ENCODE measurements around the gene SLCO2A1. TPM values are rescaled to one million over a fixed set of nuclear protein-coding genes. Genes with fewer than 3 reads are reported as not detected.

Gene SLCO2A1
- total RNA-seq, 1 donor: under 0.01 TPM

DNA sequence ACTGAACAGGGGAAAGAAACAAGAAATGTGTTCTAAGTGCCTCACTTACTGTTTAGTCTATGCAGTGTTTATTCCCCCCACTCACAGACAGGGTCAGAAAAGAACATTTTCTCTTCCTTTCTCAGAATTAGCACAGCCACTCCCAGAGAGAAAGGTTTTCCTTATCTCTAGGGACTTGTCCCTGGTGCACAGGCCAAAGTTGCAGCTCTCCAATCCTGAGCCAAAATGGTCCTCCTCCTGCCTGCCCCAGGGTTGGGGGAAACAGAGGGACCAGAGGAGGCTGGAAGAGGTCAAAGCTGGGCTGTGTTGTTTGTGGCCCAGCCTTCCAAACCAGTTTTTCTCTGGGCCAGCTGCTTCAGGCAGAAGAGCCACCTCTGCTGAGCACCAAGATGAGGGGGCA lies 146.1 kb downstream of the SLCO2A1 start:
- H3K4me3 ChIP-seq (ENCODE audit: low read depth, low read length): no peak overlapping the region
- TF ChIP-seq, protein P1, sequence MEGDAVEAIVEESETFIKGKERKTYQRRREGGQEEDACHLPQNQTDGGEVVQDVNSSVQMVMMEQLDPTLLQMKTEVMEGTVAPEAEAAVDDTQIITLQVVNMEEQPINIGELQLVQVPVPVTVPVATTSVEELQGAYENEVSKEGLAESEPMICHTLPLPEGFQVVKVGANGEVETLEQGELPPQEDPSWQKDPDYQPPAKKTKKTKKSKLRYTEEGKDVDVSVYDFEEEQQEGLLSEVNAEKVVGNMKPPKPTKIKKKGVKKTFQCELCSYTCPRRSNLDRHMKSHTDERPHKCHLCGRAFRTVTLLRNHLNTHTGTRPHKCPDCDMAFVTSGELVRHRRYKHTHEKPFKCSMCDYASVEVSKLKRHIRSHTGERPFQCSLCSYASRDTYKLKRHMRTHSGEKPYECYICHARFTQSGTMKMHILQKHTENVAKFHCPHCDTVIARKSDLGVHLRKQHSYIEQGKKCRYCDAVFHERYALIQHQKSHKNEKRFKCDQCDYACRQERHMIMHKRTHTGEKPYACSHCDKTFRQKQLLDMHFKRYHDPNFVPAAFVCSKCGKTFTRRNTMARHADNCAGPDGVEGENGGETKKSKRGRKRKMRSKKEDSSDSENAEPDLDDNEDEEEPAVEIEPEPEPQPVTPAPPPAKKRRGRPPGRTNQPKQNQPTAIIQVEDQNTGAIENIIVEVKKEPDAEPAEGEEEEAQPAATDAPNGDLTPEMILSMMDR (IDR thresholded peaks at IDR 0.05; ENCODE audit: insufficient read depth, low read length): no peak
- DNase-seq (ENCODE audit: low read depth): no peak

DNA sequence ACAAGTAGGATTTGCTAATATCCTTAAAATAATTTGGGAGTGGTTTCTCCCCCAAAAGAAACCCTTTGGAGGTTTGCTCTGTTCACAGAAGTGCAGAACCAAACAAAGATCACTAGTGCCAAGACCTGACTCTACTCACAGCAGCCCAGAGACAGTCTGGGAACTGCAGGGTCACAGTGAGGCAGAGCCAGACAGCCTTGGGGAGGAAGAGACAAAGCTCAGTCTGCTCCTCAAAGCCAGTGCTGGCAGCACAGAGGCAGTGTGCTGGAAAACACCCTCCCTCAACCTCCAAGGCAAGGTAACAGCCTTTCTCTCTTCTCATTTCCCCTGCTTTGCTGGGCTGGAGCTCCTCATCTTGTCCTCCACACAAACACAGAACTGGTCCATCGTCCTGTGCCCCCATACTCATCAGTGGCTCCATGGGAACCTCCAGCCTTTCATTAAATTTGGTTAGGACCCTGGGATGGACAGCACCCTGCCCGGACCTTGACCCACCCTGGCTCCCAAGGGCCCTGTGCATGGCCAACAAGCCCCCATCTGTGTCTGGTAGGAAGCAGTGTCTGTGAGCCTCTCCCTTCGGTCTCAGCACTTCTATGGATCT lies 146.6 kb downstream of the SLCO2A1 start:
- H3K4me3 ChIP-seq (ENCODE audit: low read depth, low read length): no peak overlapping the region
- TF ChIP-seq, protein P1 (IDR thresholded peaks at IDR 0.05; ENCODE audit: insufficient read depth, low read length): no peak
- no peak for DNase-seq (ENCODE audit: low read depth)

DNA sequence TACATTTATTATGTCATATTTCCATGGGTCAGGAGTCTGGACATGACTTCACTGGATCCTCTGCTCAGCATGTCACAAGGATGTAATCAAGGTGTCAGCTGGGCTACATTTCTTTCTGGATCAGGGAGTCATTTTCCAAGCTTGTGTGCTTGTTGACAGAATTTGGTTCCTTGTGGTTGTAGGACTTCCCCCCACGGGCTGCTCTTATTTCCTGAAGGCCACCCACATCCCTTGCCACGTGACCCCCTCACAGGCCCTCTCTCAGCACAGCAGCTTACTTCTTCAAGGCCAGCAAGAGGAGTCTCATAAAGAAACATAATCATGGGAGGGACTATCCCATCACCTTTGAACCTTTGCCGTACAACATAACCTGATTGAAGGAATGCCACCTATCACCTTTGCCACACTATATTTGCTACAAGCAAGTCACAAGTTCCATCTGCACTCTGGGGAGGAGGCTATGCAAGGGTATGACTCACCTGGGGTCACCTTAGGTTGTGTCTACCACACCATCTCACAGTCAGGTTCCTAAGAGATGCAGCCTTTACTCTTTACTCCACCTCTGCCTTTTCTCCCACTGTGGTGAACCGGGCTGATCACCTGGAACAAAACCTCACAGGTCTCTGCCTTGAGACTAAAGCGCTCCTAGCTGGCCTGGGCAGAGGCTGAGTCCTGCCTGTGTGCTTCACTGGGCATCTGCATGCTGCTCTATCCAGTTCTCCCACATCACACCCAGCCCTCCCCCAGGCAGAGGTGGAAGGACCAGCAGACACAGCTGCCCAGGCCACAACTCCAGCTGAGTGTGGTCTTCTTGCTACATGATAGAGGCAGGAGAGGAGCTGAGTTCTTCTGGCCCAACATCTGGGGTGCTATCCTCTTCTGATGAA lies 147.5 kb downstream of the SLCO2A1 start:
- TF ChIP-seq, protein P1 (IDR thresholded peaks at IDR 0.05; ENCODE audit: insufficient read depth, low read length): no peak
- DNase-seq (ENCODE audit: low read depth): no peak
- H3K4me3 ChIP-seq (ENCODE audit: low read depth, low read length): no peak overlapping the region

DNA sequence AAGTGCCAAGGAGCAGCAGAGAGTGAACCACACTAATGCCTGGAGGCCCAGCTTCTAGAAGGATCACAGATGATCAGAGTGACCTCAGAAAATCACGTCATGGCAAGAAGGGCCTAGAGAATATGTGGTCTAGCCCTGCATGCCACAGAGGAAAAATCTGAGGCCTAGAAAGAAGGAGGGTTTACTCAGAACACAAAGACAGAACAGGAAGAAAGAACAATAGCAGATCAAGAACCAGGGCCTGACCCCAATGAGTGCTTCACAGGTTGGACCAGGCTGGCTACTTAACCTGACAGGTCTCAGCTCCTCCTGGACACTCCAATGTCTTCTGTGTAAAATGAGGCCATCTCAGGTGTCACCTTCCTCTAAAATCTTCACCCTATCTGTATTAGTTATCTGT lies 148.2 kb downstream of the SLCO2A1 start:
- DNase-seq (ENCODE audit: low read depth): no peak
- no peak overlapping the region for H3K4me3 ChIP-seq (ENCODE audit: low read depth, low read length)
- TF ChIP-seq, protein P1 (IDR thresholded peaks at IDR 0.05; ENCODE audit: insufficient read depth, low read length): no peak

DNA sequence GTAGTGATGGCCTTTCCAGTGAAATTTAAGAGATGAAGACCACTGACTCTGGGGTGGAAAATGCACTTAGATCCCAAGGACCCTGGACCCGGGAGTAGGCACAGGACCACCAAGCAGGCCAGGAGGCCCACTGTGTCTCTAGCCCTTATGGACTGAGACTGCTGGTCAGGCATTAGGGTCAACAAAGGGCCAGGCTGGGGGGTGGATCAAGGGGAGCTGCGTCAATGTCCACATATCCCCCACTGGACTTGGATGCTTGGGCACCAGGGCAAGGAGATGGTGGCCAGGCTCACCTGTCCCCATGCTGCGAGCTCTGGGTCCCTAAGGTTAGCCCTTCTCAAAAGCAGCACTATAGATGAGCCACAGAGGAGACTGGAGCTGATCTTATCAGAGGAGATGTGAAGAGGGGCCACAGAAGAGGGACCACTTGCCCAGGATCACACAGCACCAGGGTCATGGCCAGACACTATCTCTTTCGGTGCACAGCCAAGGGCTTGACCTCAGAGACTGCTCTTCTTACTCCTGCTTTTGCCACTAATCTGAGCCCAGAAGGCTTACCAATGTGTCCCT lies 148.8 kb downstream of the SLCO2A1 start:
- DNase-seq (ENCODE audit: low read depth): no peak
- TF ChIP-seq, protein P1 (IDR thresholded peaks at IDR 0.05; ENCODE audit: insufficient read depth, low read length): no peak
- H3K4me3 ChIP-seq (ENCODE audit: low read depth, low read length): no peak overlapping the region

DNA sequence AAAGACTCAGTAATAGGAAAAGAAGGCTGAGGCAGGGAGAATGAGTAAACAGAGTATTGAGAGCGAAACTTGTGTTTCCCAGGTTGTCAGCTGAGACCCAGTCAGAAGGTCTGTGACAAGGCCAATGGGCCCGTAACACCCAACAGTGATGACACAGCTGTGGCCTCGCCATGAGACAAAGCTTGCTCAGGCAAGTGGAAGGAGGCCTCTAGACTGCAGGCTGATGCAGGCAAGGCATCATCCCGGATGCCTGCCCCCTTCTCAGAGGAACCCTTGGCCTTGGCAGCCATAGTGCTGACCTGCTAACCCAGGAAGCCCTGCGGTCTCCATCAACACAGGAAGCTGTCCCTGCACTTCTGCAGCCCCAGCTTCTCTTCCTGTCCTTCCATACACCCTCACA lies 149.4 kb downstream of the SLCO2A1 start:
- no peak for DNase-seq (ENCODE audit: low read depth)
- TF ChIP-seq, protein P1 (IDR thresholded peaks at IDR 0.05; ENCODE audit: insufficient read depth, low read length): no peak
- no peak overlapping the region for H3K4me3 ChIP-seq (ENCODE audit: low read depth, low read length)
